ENCODE data around the gene FHOD1.

FHOD1 gene

GRCh38 chr16:67211674-67212073 is 35.6 kb downstream of the FHOD1 start:
- DNase-seq (ENCODE audit: insufficient read length, low spot score): no peak
- FAIRE-seq: no peak
- no peak for TF ChIP-seq CTCF (IDR thresholded peaks at IDR 0.05; ENCODE audit: insufficient read depth, missing control alignments)

- TF ChIP-seq CTCF (IDR thresholded peaks at IDR 0.05; ENCODE audit: insufficient read depth, missing control alignments): no peak
- no peak for DNase-seq (ENCODE audit: insufficient read length, low spot score)
- no peak for FAIRE-seq
Measured at GRCh38 chr16:67210069-67210937, 37.0 kb downstream of the FHOD1 start.

GRCh38 chr16:67209565-67209964 is 37.7 kb downstream of the FHOD1 start:
- FAIRE-seq: no peak
- no peak for DNase-seq (ENCODE audit: insufficient read length, low spot score)

GRCh38 chr16:67208154-67208896 is 39.0 kb downstream of the FHOD1 start:
- DNase-seq (ENCODE audit: insufficient read length, low spot score): no peak
- TF ChIP-seq CTCF (IDR thresholded peaks at IDR 0.05; ENCODE audit: insufficient read depth, missing control alignments): no peak
- no peak for FAIRE-seq

More at GRCh38 chr16:67209565-67209964, 37.7 kb downstream of the FHOD1 start:
- no peak for TF ChIP-seq CTCF (IDR thresholded peaks at IDR 0.05; ENCODE audit: insufficient read depth, missing control alignments)

GRCh38 chr16:67207249-67208091 is 39.8 kb downstream of the FHOD1 start:
- FAIRE-seq: no peak
- TF ChIP-seq CTCF (IDR thresholded peaks at IDR 0.05; ENCODE audit: insufficient read depth, missing control alignments): no peak
- no peak for DNase-seq (ENCODE audit: insufficient read length, low spot score)

- FAIRE-seq (no peak), DNase-seq (ENCODE audit: insufficient read length, low spot score) (no peak)
- no peak for TF ChIP-seq CTCF (IDR thresholded peaks at IDR 0.05; ENCODE audit: insufficient read depth, missing control alignments)
Measured at GRCh38 chr16:67206838-67207248, 40.4 kb downstream of the FHOD1 start.

All from D721Med (cell line).